HepG2 (cell line): ENCODE results near the gene RALY. TPM values are rescaled to one million over a fixed set of nuclear protein-coding genes. Genes with fewer than 3 reads are reported as not detected.

Source experiments
- ADNP ChIP-seq: sonication (generic); formaldehyde crosslinking; IDR thresholded peaks from 2 replicates; pipeline ENCODE4 v1.4.0; 2020; ENCODE audit warnings: missing genetic modification reagents
- ARNTL ChIP-seq: sonication (generic); formaldehyde crosslinking; IDR thresholded peaks from 2 replicates; pipeline ENCODE4 v1.4.0; 2020; ENCODE audit warnings: mild to moderate bottlenecking, missing genetic modification reagents
- ETS1 ChIP-seq: sonication (generic); formaldehyde crosslinking; IDR thresholded peaks from 2 replicates; pipeline ENCODE4 v1.4.0; 2020; ENCODE audit warnings: missing genetic modification reagents
- FOXP4 ChIP-seq: sonication (generic); formaldehyde crosslinking; IDR thresholded peaks from 2 replicates; pipeline ENCODE4 v1.4.0; 2020; ENCODE audit warnings: missing genetic modification reagents
- HOMEZ ChIP-seq: IDR thresholded peaks from 2 replicates; pipeline ENCODE4 v1.6.1; 2016; ENCODE audit warnings: low read depth
- KDM3A ChIP-seq: IDR thresholded peaks from 2 replicates; pipeline ENCODE4 v1.6.1; 2018; ENCODE audit warnings: low read depth, missing compliant biosample characterization
- MXD1 ChIP-seq: sonication (generic); formaldehyde crosslinking; IDR thresholded peaks from 2 replicates; pipeline ENCODE4 v1.4.0; 2020; ENCODE audit warnings: mild to moderate bottlenecking, missing genetic modification reagents
- POLR2A ChIP-seq, 2 experiments: IDR thresholded peaks; 2 replicates each; pipeline ENCODE4 v1.6.1; 2011; ENCODE audit warnings: low read depth in 2 of 2, low read length in 2 of 2, mild to moderate bottlenecking in 1 of 2, moderate library complexity in 1 of 2; ENCODE audit not compliant: insufficient read depth in 1 of 2
- SCMH1 ChIP-seq: sonication (generic); formaldehyde crosslinking; IDR thresholded peaks from 2 replicates; pipeline ENCODE4 v1.9.0; 2021; ENCODE audit warnings: missing genetic modification reagents, mild to moderate bottlenecking, borderline replicate concordance
- ZBTB3 ChIP-seq: sonication (generic); formaldehyde crosslinking; IDR thresholded peaks from 2 replicates; pipeline ENCODE4 v1.4.0; 2020; ENCODE audit warnings: low read depth, mild to moderate bottlenecking, moderate library complexity, missing genetic modification reagents, borderline replicate concordance
- ZBTB42 ChIP-seq: sonication (generic); formaldehyde crosslinking; IDR thresholded peaks from 2 replicates; pipeline ENCODE4 v1.5.0; 2020; ENCODE audit warnings: mild to moderate bottlenecking, missing genetic modification reagents
- ZBTB8A ChIP-seq: sonication (generic); formaldehyde crosslinking; IDR thresholded peaks from 2 replicates; pipeline ENCODE4 v1.4.0; 2020; ENCODE audit warnings: mild to moderate bottlenecking, low read depth, missing genetic modification reagents, borderline replicate concordance
- ZFAT ChIP-seq: sonication (generic); formaldehyde crosslinking; conservative IDR thresholded peaks from 2 replicates; pipeline ENCODE4 v1.8.1; 2023; ENCODE audit warnings: missing genetic modification reagents, inconsistent platforms
- ZFP41 ChIP-seq: sonication (generic); formaldehyde crosslinking; IDR thresholded peaks from 2 replicates; pipeline ENCODE4 v1.4.0; 2020; ENCODE audit warnings: mild to moderate bottlenecking, missing genetic modification reagents, borderline replicate concordance
- ZNF160 ChIP-seq: sonication (generic); formaldehyde crosslinking; IDR thresholded peaks from 2 replicates; pipeline ENCODE4 v1.8.0; 2022; ENCODE audit warnings: mild to moderate bottlenecking, inconsistent platforms, missing genetic modification reagents
- ZNF275 ChIP-seq: sonication (generic); formaldehyde crosslinking; IDR thresholded peaks from 2 replicates; pipeline ENCODE4 v1.8.0; 2022; ENCODE audit warnings: missing genetic modification reagents, mild to moderate bottlenecking, inconsistent platforms, borderline replicate concordance
- ZNF296 ChIP-seq: sonication (generic); formaldehyde crosslinking; conservative IDR thresholded peaks from 2 replicates; pipeline ENCODE4 v1.5.0; 2020; ENCODE audit warnings: mild to moderate bottlenecking, missing genetic modification reagents
- ZNF468 ChIP-seq: sonication (generic); formaldehyde crosslinking; IDR thresholded peaks from 2 replicates; pipeline ENCODE4 v1.8.0; 2022; ENCODE audit warnings: mild to moderate bottlenecking, moderate library complexity, missing genetic modification reagents
- ZNF543 ChIP-seq: sonication (generic); formaldehyde crosslinking; IDR thresholded peaks from 2 replicates; pipeline ENCODE4 v1.4.0; 2020; ENCODE audit warnings: mild to moderate bottlenecking, missing genetic modification reagents
- ZNF564 ChIP-seq: sonication (generic); formaldehyde crosslinking; IDR thresholded peaks from 2 replicates; pipeline ENCODE4 v1.8.1; 2023; ENCODE audit warnings: mild to moderate bottlenecking, missing genetic modification reagents
- ZNF749 ChIP-seq: sonication (generic); formaldehyde crosslinking; IDR thresholded peaks from 2 replicates; pipeline ENCODE4 v1.8.0; 2022; ENCODE audit warnings: mild to moderate bottlenecking, missing genetic modification reagents, moderate library complexity, borderline replicate concordance
- ZNF788 ChIP-seq: sonication (generic); formaldehyde crosslinking; IDR thresholded peaks from 2 replicates; pipeline ENCODE4 v1.5.0; 2020; ENCODE audit warnings: mild to moderate bottlenecking, missing genetic modification reagents, borderline replicate concordance
- polyA plus RNA-seq, 8 experiments: library from polyadenylated mRNA; depleted of rRNA in 3 of 8; stranded (reverse) in 7 of 8; unstranded in 1 of 8; fragments of >200 nt; fragmentation: Illumina TruSeq in 4 of 8; extraction: Trizol in 4 of 8; gene quantifications; 2 replicates each; pipeline versions ENCODE4 v1.2.1 to v1.2.3, GENCODE V29; 2011 to 2016; ENCODE audit warnings: low read depth in 4 of 8, missing spikeins in 1 of 8, mixed read lengths in 1 of 8; ENCODE audit not compliant: insufficient read depth in 1 of 8
- total RNA-seq, 5 experiments: library from RNA; depleted of rRNA; stranded (reverse); fragments of >200 nt; fragmentation: Illumina TruSeq; extraction: Trizol; gene quantifications; 2 replicates each; pipeline ENCODE4 v1.2.3, GENCODE V29; 2016; ENCODE audit warnings: low read depth in 1 of 5

The RALY gene
- total and polyA plus RNA-seq, 2 of the 13 experiments (the other 11 are each of a cell fraction or from before 2014, with no cell fraction given): 178 to 186 TPM

- peak; percentile 83; the same call in 1 of the 2 replicates for TF ChIP-seq ZNF160
- peak; percentile 76 for TF ChIP-seq FOXP4 (CRISPR knock-in tag)
- TF ChIP-seq ZNF543 (CRISPR knock-in tag): peak; percentile 99
- TF ChIP-seq ETS1: peak; percentile 83; the same call in 1 of the 2 replicates
- TF ChIP-seq ZBTB3 (CRISPR knock-in tag): peak; percentile 95
- TF ChIP-seq KDM3A (CRISPR knock-in tag): peak; percentile 89; the same call in 1 of the 2 replicates
- TF ChIP-seq POLR2A (IDR thresholded peaks at IDR 0.05; ENCODE audit: insufficient read depth in 1 of 2, low read depth in 2 of 2, low read length in 2 of 2): peak; percentile 96 to 97
- peak; percentile 94; the same call in 1 of the 2 replicates for TF ChIP-seq ZBTB42
- TF ChIP-seq ZNF788 (CRISPR knock-in tag): peak; percentile 95
- TF ChIP-seq ZFP41 (CRISPR knock-in tag): peak; percentile 55; the same call in 1 of the 2 replicates
- TF ChIP-seq ZNF296 (CRISPR knock-in tag): 0 out of 2 replicates have a peak, but pooled peaks have one; percentile 84
- TF ChIP-seq ZNF749 (CRISPR knock-in tag): peak; percentile 86
- TF ChIP-seq SCMH1 (CRISPR knock-in tag): no peak
- peak; percentile 77 for TF ChIP-seq ZNF275
- TF ChIP-seq ZNF564 (CRISPR knock-in tag): peak; percentile 97
- 0 out of 2 replicates have a peak, but pooled peaks have one; percentile 35 for TF ChIP-seq HOMEZ (CRISPR knock-in tag)
- TF ChIP-seq ZNF468 (CRISPR knock-in tag): no peak; the same call in 1 of the 2 replicates
- TF ChIP-seq ZBTB8A (CRISPR knock-in tag): 0 out of 2 replicates have a peak, but pooled peaks have one; percentile 66
- TF ChIP-seq ADNP (CRISPR knock-in tag): no peak
- TF ChIP-seq MXD1: peak; percentile 90; the same call in 1 of the 2 replicates
- peak; percentile 78 for TF ChIP-seq ARNTL (CRISPR knock-in tag)
- peak; percentile 82; the same call in 1 of the 2 replicates for TF ChIP-seq ZFAT
Observed at GRCh38 chr20:34111702-34112599, 118.2 kb downstream of the RALY start, which contains the start of gene EIF2S2 (continued).
